Liver (tissue), 3 donors: Measurements from ENCODE around the gene TBC1D9.

Source experiments
- CTCF ChIP-seq: fragments of 150-350 bp; IDR thresholded peaks from 2 replicates; pipeline ENCODE4 v1.5.1; 2017; ENCODE audit warnings: improper control_type of control experiment, low read depth, low read length; ENCODE audit not compliant: missing input control
- EGR1 ChIP-seq, 2 donors: IDR thresholded peaks; 2 replicates each; pipeline ENCODE4 v1.6.1; 2016 to 2018; ENCODE audit warnings: antibody characterized with exemption in 2 of 2, low read depth in 2 of 2
- FOXA1 ChIP-seq: IDR thresholded peaks from 2 replicates; pipeline ENCODE4 v1.6.1; 2016; ENCODE audit warnings: antibody characterized with exemption
- GABPA ChIP-seq, 2 donors: IDR thresholded peaks in 1 of 2; conservative IDR thresholded peaks in 1 of 2; 2 replicates each; pipeline ENCODE4 v1.6.1; 2016; ENCODE audit warnings: antibody characterized with exemption in 2 of 2, mild to moderate bottlenecking in 1 of 2, moderate library complexity in 1 of 2
- HNF4A ChIP-seq, 2 donors: conservative IDR thresholded peaks; 2 replicates each; pipeline ENCODE4 v1.6.1; 2016; ENCODE audit warnings: antibody characterized with exemption in 2 of 2, mild to moderate bottlenecking in 2 of 2
- JUND ChIP-seq, 2 donors: IDR thresholded peaks; 2 replicates each; pipeline ENCODE4 v1.6.1; 2016; ENCODE audit warnings: antibody characterized with exemption in 2 of 2
- MAX ChIP-seq: IDR thresholded peaks from 2 replicates; pipeline ENCODE4 v1.6.1; 2016; ENCODE audit warnings: antibody characterized with exemption
- RAD21 ChIP-seq, 2 donors: IDR thresholded peaks; 2 replicates each; pipeline ENCODE4 v1.6.1; 2016; ENCODE audit warnings: antibody characterized with exemption in 2 of 2, mild to moderate bottlenecking in 2 of 2
- REST ChIP-seq: IDR thresholded peaks from 2 replicates; pipeline ENCODE4 v1.6.1; 2016; ENCODE audit warnings: antibody characterized with exemption, mild to moderate bottlenecking
- SP1 ChIP-seq: IDR thresholded peaks from 2 replicates; pipeline ENCODE4 v1.6.1; 2018; ENCODE audit warnings: antibody characterized with exemption, mild to moderate bottlenecking
- TAF1 ChIP-seq: conservative IDR thresholded peaks from 2 replicates; pipeline ENCODE4 v1.6.1; 2016; ENCODE audit warnings: antibody characterized with exemption, mild to moderate bottlenecking
- YY1 ChIP-seq: IDR thresholded peaks from 2 replicates; pipeline ENCODE4 v1.6.1; 2016; ENCODE audit warnings: antibody characterized with exemption, mild to moderate bottlenecking
- ZBTB33 ChIP-seq: IDR thresholded peaks from 2 replicates; pipeline ENCODE4 v1.6.1; 2016; ENCODE audit warnings: antibody characterized with exemption
- donor health status: healthy.
- donor health status: healthy.

GRCh38 chr4:140640150-140640748 is 115.9 kb downstream of the TBC1D9 start:
- TF ChIP-seq CTCF (no peak), MAX (no peak), YY1 (no peak), TAF1 (no peak), RAD21 (IDR thresholded peaks at IDR 0.05) (no peak), REST (no peak), FOXA1 (no peak), JUND (IDR thresholded peaks at IDR 0.05) (no peak), ZBTB33 (no peak), EGR1 (IDR thresholded peaks at IDR 0.05; ENCODE audit: low read depth in 2 of 2) (no peak), HNF4A (conservative IDR thresholded peaks at IDR 0.05) (no peak), GABPA (IDR thresholded peaks at IDR 0.05 in 1 of 2, conservative IDR thresholded peaks at IDR 0.05 in 1 of 2) (no peak), SP1 (no peak)
